ENCODE data around the gene CDH15.

GRCh38 chr16:89132194-89133005 is 39.1 kb upstream of the CDH15 start:
- TF ChIP-seq EZH2 (IDR thresholded peaks at IDR 0.05; ENCODE audit: low read length, unreplicated experiment) = no peak
- TF ChIP-seq CTCF (conservative IDR thresholded peaks at IDR 0.05; ENCODE audit: low read depth, low read length) = peak; percentile 17; the same call in 1 of the 2 replicates
